NCI-H2029 treated with DMSO at 0.1 percent for 48 hours (cell line): ENCODE measurements around the gene CYB5R4.
"Not testable (repeated sequence)": the region's sequence is repeated elsewhere in the genome, so short reads cannot be mapped to it uniquely, and the experiment has no call there.

Experiments
- DNase-seq: peaks from one replicate; lab custom pipeline; 2025; lab: John Stamatoyannopoulos, UW

The CYB5R4 gene

DNA sequence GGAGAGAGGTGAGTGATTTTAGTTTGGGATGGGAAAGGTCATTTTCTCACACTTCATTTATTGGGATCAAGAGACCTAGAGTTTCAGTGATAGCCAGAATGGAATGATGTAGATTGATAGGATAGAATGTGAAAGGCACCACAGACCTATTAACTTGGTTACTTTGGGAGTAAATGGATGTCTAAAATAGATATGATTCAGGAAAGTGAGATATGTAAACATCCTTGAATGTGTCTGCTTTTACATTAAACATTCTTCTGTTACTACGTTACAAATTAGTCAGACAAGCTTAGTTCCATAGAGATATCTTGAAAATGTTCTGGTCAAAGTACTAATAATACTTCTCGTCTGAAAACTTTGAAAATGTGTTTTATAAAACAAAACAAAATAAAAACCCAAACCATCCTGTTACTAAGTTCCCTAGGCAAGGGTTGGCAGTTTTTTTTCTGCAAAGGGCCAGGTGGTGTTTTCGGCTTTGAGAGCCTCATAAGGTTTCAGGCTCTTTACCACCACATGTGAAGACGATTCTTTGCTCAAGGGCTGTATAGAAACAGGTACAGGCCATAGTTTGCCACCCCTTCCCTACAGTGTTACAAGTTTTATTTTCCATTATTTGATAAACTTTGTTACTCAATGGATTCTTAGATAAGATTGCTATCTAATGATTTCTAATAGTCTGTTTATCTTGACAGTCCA lies 3.4 kb downstream of the CYB5R4 start:
- DNase-seq = no peak

DNA sequence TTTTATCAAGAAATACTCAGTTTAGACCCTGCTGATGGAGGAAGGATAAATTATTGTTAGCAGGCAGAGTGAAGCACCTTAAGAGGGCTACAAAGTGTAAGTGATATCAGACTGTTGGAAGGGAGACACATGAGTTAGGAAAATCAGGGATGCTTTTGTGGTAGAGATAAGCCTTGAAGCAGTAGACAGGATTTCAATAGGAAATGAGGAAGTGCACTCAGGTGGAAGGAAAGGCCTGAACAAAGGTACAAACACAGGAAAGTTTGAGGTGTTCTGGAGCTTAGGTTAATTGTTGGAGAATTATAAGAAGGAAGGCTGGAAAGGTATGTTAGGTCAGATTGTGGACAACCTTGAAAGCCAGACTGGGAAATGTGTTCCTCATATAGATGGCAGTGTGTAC lies 7.6 kb downstream of the CYB5R4 start:
- DNase-seq = no peak

DNA sequence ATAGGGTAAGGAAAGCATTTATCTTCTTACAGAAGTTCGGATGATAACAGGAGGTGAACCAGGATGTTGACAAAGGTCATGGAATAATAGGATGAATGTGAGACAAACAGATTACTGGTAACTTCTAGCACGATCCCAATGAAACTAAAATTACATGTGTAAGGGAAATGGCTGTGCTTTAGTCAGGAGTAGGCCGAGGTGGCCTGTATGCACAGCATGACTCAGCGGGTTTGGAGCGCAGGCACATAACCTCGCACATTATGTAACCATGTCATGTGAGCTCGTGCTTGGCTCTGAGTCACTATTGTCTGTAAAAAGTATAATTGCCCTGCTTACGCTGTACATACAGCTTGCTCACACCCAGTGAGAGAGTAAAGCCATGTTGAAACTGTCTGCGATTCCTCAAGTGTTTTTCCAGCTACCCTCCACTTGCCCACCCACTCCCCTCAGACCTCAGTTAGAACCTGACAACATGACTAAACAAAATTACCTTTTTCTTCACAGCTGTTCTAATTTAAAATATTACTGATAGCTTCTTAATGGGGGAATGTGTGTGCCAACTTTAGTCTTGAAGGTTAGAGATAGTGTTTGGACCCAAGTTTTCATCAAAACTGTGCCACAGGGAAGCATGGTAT lies 8.2 kb downstream of the CYB5R4 start:
- no peak for DNase-seq

DNA sequence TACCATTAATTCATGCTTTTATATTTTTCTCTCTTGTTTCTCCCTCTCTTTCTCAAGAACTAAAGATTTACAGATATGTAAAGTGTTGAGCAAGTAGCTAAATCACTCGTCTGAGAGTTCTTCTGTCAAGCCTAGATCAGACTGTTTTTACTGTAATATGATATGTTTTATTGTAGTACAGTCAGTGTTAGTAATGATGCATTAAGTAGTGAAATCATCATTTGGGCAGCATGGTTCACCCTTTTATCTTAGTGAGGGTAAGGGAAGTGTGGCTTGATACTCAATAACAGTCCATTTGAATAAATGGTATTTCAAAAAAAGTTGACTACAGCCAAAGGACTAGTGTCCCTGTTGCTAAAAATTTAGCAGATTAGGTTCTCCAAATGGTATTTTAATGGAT lies 9.2 kb downstream of the CYB5R4 start:
- no peak for DNase-seq

DNA sequence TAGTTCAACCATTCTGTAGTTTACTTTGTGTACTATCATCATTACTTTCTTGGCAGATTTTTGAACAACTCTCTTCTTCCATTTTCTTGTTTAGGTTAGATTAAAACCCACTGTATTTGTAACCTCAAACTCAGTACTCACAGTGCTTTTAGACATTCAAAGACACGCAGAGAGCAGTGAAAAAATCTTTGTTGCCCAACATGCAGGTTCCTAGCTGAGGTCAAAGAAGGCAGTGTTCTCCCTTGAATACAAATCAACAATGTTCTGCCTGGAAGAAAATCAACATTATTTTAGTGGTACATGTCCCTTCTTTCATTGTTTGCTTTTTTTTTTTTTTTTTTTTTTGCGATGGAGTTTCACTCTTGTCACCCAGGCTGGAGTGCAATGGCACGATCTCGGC lies 11.2 kb downstream of the CYB5R4 start:
- DNase-seq = no peak

DNA sequence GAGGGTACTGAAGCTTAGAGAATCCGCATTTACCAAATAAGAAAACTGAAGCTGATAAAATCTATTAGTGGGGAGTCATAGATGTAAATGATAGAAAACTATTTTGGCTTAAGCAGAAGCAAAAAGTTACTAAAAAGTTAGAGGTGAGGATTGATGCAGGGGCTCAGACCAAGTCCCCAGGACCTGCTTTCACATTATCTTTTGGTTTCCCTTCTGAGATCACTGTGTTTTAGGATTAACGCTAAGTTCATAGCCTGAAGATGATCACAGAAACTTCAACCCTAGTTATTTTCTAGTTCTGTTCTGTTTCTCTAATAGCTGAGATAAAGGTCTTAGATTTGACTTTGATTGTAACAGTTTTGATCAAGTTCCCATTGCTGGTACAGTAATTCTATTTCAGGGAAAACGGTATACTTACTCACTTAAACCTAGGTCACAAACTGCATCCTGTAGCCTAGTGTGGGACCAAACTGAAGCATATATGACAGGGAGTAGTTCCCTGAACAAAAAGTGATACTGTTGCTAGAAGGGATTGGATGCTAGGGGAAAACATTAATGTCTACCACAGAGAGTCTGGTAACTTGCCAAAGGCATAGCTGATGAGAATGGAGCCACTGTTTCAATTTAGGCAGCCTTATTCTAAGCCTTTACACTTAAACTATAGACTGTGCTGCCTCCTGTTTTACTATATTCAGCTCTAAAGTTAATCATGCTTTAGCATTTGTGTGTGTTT lies 13.1 kb downstream of the CYB5R4 start:
- DNase-seq = no peak

DNA sequence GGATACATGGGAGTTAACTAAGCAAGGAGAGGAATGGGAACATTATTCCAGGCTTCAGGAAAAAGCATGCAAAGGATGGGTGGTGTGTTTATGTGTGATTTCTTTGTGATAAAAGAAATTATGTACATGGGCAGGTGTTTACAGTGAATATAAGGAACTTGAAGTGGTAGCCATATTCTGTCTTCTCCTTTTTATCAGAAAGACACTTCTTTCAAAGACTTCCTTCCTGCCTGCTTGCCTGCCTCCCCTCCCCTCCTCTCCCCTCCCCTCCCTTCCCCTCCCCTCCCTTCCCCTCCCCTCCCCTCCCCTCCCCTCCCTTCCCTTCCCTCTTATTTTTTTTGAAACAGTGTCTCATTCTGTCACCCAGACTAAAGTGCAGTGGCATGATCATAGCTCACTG lies 14.4 kb downstream of the CYB5R4 start:
- no peak for DNase-seq

DNA sequence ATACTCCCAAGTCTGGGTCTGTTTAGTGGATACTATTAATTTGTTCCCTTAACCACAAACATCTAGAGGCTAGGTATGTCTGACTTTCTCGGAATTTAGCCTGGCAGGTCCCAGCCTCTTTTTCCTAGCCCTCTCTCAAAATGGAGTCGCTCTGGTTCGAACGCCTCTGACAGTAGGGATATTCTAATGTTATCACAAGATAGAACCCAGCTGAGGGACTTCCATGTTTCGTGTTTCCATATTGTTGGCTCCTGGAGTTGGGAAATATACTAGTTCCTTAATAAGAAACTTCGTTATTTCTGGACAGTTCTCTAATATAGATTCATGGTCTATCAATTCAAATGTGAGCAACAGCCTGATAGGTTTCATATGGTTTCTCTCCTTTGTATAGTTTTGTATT lies 16.4 kb downstream of the CYB5R4 start:
- DNase-seq = no peak

DNA sequence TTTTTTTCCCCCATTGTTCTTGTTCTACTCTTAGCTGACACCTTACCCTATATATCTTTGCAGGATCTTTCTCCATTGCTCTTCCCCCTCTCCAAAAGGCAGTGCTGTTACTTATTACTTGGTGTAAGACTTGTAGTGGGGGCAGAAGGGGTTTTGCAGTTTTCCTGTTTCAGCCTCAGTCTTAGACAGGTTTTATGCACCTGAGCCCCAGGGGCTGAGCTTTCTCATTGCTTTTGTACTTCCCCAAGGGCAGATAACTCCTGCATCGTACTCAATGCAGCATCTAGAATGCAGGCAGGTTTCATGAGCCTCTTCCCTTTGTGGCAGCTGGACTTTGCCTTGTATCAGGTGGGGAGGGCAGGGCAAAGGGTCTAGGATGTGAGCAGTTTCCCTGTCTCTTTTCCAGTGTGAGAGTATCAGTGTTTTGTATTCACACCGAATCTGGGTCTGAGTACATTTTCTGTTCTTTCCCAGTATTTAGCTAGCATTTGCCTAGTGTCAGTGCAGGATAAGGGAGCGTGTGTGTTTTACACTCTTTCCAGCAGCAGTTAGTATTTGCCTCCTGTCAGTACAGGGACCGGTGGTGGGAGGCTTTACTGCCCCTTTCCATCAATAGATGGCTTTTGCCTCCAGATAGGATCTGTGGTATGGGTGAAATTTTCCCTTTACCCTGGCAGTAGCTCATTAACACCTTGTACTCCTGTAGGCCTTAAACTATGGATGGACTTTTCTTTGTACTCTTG lies 19.6 kb downstream of the CYB5R4 start:
- DNase-seq = no peak

DNA sequence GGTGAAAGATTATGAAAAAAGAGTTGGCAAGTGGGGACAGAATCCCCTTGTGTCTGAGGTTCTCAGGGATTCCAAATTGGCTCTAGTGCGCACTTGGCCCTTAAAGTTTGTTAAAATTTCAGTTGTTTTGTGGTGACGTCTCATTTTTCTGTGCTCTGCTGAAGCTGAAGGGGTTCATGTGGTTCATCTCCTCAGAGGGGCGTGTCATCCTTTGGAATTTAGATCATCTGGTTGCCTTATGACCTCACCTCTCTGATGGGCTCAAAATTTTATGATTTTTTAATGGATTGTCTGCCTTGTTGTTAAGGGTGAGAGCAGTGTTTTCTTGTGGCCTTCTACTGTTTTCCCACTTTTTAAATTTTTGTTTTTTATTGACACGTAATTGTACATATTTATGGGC lies 20.3 kb downstream of the CYB5R4 start:
- no peak for DNase-seq

DNA sequence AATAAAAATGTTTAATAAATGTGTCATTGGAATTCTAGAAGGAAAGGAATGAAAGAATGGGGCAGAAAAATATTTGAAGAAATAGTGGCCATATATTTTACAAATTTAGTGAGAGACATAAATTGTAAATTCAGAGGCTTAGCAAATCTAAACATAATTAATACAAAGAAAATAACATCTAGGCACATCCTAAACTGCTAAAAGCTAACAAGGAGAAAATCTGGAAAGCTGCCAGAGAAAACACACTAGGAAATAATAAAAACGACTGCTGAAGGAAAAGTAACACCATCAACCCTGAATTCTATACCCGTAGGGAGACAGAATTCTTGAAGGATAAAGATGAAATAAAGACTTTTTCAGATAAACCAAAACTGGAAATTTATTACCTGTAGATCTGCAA lies 23.8 kb downstream of the CYB5R4 start:
- DNase-seq = peak; percentile 35

DNA sequence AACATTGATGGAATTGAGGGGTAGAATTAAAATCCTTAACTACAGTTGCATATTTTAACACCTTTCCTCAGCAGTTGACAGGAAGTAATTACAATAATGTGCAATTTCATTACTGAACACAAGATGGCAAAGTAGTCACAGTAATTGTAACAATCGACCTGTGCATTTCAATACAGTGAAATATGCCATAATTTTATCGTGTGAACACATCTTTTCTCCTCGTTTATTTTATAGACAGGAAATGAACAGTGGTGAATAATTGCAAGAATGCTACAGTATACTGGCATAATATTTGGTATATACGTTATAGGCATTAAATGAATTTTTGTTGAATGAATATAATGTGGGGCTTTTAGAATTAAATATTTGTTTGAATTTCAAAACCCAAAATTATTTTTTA lies 25.0 kb downstream of the CYB5R4 start:
- DNase-seq = peak; percentile 80

DNA sequence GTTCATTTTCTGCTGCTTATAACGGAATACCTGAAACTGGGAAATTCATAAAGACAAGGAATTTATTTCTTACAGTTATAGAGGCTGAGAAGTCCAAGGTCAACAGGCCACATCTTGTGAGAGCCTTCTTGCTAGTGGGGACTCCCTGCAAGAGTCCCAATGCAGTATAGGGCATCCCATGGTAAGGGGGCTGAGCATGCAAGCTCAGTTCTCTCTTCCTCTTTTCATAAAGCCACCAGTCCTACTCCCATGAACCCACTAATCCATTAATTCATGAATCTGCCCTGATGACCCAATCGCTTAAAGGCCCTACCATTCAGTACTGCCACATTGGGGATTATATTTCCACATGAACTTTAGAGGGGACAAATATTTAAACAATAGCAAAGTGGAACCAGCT lies 26.5 kb downstream of the CYB5R4 start:
- no peak for DNase-seq

DNA sequence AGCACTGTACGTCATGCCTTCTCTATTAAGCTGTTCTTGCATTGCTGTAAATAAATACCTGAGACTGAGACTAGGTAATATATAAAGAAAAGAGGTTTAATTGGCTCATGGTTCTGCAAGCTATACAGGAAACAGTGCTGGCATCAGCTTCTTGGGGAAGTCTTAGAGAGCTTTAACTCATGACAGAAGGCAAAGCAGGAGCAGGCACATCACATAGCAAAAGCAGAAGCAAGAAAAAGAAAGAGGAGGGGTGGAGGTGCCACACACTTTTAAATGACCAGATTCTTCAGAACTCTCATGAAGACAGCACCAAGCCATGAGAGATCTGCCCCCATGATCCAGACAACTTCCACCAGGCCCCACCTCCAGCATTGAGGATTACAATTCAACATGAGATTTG lies 30.1 kb downstream of the CYB5R4 start:
- no peak for DNase-seq

DNA sequence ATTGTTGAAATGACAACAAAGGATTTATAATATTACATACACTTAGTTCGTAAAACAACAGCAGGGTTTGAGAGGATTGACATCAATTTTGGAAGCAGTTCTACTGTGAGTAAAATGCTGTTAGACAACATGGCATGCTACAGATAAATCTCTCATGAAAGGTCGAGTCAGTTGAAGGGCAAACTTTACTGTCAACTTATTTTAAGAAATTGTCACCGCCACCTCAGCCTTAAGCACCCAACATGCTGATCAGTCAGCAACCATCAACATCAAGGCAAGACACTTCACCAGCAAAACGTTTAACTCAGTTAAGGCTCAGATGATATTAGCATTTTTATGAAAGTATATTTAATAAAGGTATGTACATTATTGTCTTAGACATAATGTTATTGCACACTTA lies 31.0 kb downstream of the CYB5R4 start:
- DNase-seq = no peak

DNA sequence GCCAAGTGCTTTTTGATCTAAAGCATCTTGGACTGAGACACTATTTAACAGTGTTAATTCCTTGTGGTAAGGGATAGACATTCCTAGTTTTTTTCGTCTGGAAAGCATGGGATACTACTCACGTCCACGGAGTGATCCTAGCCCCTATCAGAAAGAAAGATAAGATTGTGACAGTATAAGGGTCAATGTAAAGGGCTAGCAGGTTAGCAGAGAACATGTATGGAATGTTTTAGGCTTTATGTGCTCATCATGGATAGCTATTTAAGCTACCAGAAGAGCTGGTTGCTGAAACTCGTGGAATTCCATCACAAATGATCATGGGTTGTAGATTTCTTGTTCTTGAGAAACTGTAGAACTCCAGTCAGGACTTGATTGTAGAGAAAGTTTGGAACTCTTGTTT lies 32.1 kb downstream of the CYB5R4 start:
- no peak for DNase-seq

DNA sequence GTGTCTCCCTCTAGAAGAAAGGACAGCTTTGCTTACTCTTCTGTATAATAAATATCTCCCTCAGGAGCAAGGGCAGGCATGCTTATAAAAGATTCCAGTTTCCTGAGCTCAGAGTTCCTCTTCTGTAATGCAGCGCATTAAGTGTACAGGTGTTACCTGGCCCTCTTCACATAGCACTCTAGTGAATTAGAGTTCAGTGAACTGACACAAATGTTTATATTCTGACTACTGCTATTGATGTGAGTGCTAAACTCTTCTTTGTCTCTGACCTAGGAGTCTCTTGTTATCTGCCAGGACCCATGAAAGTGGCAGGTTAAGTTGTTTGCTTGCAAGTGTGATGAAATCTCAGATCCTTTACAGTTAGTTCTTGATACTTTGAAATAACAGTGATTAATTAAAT lies 33.5 kb downstream of the CYB5R4 start:
- DNase-seq = peak; percentile 56

DNA sequence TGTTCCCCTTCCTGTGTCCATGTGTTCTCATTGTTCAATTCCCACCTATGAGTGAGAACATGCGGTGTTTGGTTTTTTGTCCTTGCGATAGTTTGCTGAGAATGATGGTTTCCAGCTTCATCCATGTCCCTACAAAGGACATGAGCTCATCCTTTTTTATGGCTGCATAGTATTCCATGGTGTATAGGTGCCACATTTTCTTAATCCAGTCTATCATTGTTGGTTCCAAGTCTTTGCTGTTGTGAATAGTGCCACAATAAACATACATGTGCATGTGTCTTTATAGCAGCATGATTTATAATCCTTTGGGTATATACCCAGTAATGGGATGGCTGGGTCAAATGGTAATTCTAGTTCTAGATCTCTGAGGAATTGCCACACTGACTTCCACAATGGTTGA lies 37.6 kb downstream of the CYB5R4 start:
- DNase-seq = not testable (repeated sequence)

DNA sequence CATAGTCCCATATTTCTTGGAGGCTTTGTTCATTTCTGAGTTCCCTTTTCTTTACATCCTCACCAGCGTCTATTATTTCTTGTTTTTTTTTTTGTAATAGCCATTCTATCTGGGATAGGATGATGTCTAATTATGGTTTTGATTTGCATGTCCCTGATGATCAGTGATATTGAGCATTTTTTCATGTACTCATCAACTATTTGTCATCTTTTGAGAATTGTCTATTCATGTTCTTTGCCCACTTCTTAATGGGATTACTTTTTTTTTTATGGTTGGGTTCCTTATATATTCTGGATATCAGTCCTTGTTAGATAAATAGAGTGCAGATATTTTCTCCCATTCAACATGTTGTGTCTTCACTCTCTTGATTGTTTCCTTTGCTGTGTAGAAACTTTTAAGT lies 42.1 kb downstream of the CYB5R4 start:
- no peak for DNase-seq

DNA sequence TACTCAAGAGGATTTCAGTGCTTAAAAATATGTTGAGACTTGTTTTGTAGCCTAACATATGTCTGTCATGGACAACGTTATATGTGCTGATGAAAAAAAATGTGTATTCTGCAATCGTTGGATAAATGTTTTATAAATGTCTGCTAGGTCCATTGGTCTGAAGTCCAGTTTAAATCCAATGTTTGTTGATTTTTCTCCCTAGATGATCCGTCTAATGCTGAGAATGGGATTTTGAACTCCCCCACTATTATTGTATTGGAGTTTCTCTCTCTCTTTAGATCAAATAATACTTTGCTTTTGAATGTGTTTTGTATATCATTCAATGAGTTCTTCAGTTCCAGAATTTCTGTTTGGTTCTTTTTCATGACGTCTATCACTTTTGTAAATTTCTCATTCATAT lies 44.9 kb downstream of the CYB5R4 start:
- DNase-seq = no peak

DNA sequence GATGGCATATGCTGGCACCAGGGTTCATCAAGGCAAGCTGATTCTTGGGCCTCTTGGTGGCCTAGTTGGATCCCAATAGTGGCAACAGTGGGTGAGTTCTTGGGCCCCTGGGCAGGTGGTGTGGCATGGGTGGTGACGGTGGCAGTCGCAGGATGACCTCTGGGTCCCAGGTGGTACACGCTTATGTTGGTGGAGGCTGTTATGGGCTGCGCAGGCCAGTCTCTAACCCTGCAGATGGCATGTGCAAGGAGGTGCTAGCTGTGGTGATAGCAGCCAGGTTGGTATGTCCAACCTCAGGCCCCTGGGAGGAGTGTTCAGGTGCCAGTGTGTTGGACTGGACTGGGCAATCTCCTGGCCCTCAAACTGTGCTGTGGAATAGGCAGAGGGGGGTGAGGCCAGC lies 46.2 kb downstream of the CYB5R4 start:
- no peak for DNase-seq

DNA sequence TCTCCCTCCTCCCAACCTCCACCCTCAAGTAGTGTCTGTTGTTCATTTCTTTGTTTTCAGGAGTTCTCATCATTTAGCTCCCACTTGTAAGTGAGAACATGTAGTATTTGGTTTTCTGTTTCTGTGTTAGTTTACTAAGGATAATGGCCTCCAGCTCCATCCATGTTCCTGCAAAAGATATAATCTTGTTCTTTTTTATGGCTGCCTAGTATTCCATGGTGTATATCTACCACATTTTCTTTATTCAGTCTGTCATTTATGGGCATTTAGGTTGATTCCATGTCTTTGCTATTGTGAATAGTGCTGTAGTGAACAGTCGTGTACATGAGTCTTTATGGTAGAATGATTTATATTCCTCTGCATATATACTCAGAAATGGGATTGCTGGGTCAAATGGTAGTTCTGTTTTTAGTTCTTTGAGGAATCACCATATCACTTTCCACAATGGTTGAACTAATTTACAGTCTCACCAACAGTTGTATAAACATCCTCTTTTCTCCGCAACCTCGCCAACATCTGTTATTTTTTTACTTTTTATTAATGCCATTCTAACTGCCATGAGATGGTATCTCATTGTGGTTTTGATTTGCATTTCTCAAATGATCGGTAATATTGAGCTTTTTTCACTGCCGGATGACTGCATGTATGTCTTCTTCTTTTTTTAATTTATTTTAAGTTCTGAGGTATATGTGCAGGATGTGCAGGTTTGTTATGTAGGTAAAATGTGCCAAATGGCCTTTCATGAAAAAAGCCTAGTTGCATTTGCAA lies 48.3 kb downstream of the CYB5R4 start:
- DNase-seq = not testable (repeated sequence)
